Activated T-helper 9 cell treated with anti-CD3 and anti-CD28 coated beads, Interleukin-2, amount 50 U/mL, for 16 hours (primary cell): ENCODE data around the gene TRIO.
"Not testable (repeated sequence)": the region's sequence is repeated elsewhere in the genome, so short reads cannot be mapped to it uniquely, and the experiment has no call there.

Experiments used
- DNase-seq: peaks from one replicate; pipeline ENCODE4 v3.0.0-alpha.2; 2020; ENCODE audit warnings: low read depth

TRIO gene

GRCh38 chr5:14142827-14143545 is at the start of gene TRIO:
TRIO (plus strand) TSS chr5:14143342; CDS start chr5:14143726, 384 bp downstream.
- peak; percentile 60 for DNase-seq

GRCh38 chr5:14097380-14097779 is 45.8 kb upstream of the TRIO start:
- DNase-seq: not testable (repeated sequence)

GRCh38 chr5:14097998-14098471 is 45.1 kb upstream of the TRIO start:
- DNase-seq: no peak

GRCh38 chr5:14100281-14100680 is 42.9 kb upstream of the TRIO start:
- DNase-seq: no peak

- DNase-seq: no peak
Measured at GRCh38 chr5:14101922-14102321, 41.2 kb upstream of the TRIO start.

- DNase-seq: no peak
Measured at GRCh38 chr5:14102666-14103065, 40.5 kb upstream of the TRIO start.

GRCh38 chr5:14105718-14106410 is 37.3 kb upstream of the TRIO start:
- no peak for DNase-seq

- DNase-seq: no peak
Measured at GRCh38 chr5:14107536-14107935, 35.6 kb upstream of the TRIO start.

GRCh38 chr5:14108170-14108996 is 34.8 kb upstream of the TRIO start:
- DNase-seq: no peak

GRCh38 chr5:14109041-14109747 is 33.9 kb upstream of the TRIO start:
- peak; percentile 2 for DNase-seq

GRCh38 chr5:14109771-14110170 is 33.4 kb upstream of the TRIO start:
- no peak for DNase-seq

GRCh38 chr5:14110196-14110595 is 32.9 kb upstream of the TRIO start:
- DNase-seq: no peak

GRCh38 chr5:14110680-14111079 is 32.5 kb upstream of the TRIO start:
- no peak for DNase-seq

GRCh38 chr5:14112998-14113652 is 30.0 kb upstream of the TRIO start:
- DNase-seq: no peak

- no peak for DNase-seq
Measured at GRCh38 chr5:14114615-14115251, 28.4 kb upstream of the TRIO start.

GRCh38 chr5:14115323-14115895 is 27.7 kb upstream of the TRIO start:
- DNase-seq: no peak

- DNase-seq: no peak
Measured at GRCh38 chr5:14118551-14119320, 24.4 kb upstream of the TRIO start.

GRCh38 chr5:14120176-14120575 is 23.0 kb upstream of the TRIO start:
- no peak for DNase-seq

GRCh38 chr5:14121552-14121951 is 21.6 kb upstream of the TRIO start:
- no peak for DNase-seq

GRCh38 chr5:14122089-14122488 is 21.1 kb upstream of the TRIO start:
- no peak for DNase-seq
